ENCODE results near the gene TRMT11. TPM values are rescaled to one million over a fixed set of nuclear protein-coding genes. Genes with fewer than 3 reads are reported as not detected.
"Not testable (repeated sequence)": the region's sequence is repeated elsewhere in the genome, so short reads cannot be mapped to it uniquely, and the experiment has no call there.

TRMT11 gene
- total RNA-seq, 1 experiment from 2014 or later = 140 TPM

- Histone ChIP-seq H3K4me3 (ENCODE audit: low read length) (no peak overlapping the region), H3K9me3 (ENCODE audit: low read length) (no peaks in the 10 kb centered on the region), H3K4me2 (ENCODE audit: low read depth, low read length, poor library complexity, severe bottlenecking) (no peak overlapping the region), H3K4me1 (ENCODE audit: low read length) (peaks cover 10% of the 10 kb centered on the region), H3K9ac (ENCODE audit: low read length) (no peak overlapping the region), H3K36me3 (ENCODE audit: insufficient read depth, low read length) (no peaks in the 10 kb centered on the region), H3K79me2 (ENCODE audit: low read length) (no peaks in the 10 kb centered on the region), H3K27me3 (ENCODE audit: low read length) (no peaks in the 10 kb centered on the region), H4K20me1 (ENCODE audit: insufficient read depth, low read depth, low read length) (no peaks in the 10 kb centered on the region), H3K27ac (ENCODE audit: low read length) (no peak overlapping the region), H3K9me2 (replicated peaks; ENCODE audit: insufficient read depth, low read length) (no peaks in the 10 kb centered on the region), H2AFZ (ENCODE audit: low read length) (no peak overlapping the region)
- no peak for DNase-seq
Observed at GRCh38 chr6:125944896-125945295, 41.4 kb upstream of the TRMT11 start.

DNA sequence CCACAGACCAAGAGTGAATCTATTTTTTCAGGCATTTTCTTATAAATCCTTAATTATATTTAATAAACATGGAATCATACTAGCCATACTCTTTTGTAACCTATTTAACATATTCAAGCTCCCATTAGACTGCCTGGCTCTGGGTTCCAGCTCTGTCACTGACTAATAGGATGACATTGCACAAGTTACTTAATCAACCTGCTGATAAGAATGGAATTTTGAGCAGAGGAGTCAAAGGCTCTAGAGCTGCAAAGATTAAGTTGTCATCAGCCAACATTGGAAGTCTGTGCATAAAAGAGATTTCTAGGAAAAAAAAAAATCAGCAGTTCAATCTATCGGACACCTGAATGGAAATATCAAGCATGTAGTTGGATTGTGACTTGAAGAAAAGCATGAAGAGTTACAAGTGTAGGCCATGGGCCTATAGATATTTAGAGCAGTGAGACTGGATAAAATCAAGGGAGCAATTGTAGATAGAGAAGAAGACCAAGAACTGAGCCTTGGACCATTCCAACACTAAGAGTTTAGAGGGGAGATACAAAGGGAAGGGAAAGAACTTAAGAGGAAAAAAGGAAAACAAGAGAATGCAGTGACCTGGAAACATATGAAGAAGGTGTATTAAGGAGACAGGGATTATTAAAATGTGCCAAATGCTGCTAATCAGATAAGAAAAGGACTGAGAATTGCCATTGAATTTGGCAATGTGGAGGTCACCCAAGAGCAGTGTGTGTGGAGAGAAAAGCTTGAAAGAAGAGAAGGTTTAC is 40.8 kb upstream of the TRMT11 start:
- H3K27ac ChIP-seq (ENCODE audit: low read length) = no peak overlapping the region
- H3K36me3 ChIP-seq (ENCODE audit: insufficient read depth, low read length) = no peaks in the 10 kb centered on the region
- H3K4me2 ChIP-seq (ENCODE audit: low read depth, low read length, poor library complexity, severe bottlenecking) = no peak overlapping the region
- H3K4me3 ChIP-seq (ENCODE audit: low read length) = no peak overlapping the region
- no peaks in the 10 kb centered on the region for H4K20me1 ChIP-seq (ENCODE audit: insufficient read depth, low read depth, low read length)
- H2AFZ ChIP-seq (ENCODE audit: low read length) = no peak overlapping the region
- no peaks in the 10 kb centered on the region for H3K79me2 ChIP-seq (ENCODE audit: low read length)
- H3K27me3 ChIP-seq (ENCODE audit: low read length) = no peaks in the 10 kb centered on the region
- H3K4me1 ChIP-seq (ENCODE audit: low read length) = peaks cover 10% of the 10 kb centered on the region
- no peaks in the 10 kb centered on the region for H3K9me3 ChIP-seq (ENCODE audit: low read length)
- H3K9ac ChIP-seq (ENCODE audit: low read length) = no peak overlapping the region
- no peak for DNase-seq
- H3K9me2 ChIP-seq (replicated peaks; ENCODE audit: insufficient read depth, low read length) = no peaks in the 10 kb centered on the region

GRCh38 chr6:125947615-125948014 is 38.7 kb upstream of the TRMT11 start:
- Histone ChIP-seq H3K9me2 (replicated peaks; ENCODE audit: insufficient read depth, low read length) (no peaks in the 10 kb centered on the region), H3K9ac (ENCODE audit: low read length) (no peak overlapping the region), H3K4me2 (ENCODE audit: low read depth, low read length, poor library complexity, severe bottlenecking) (no peak overlapping the region), H3K36me3 (ENCODE audit: insufficient read depth, low read length) (no peaks in the 10 kb centered on the region), H3K27me3 (ENCODE audit: low read length) (no peaks in the 10 kb centered on the region), H3K4me1 (ENCODE audit: low read length) (peaks cover under 1% of the 10 kb centered on the region), H3K27ac (ENCODE audit: low read length) (no peak overlapping the region), H3K79me2 (ENCODE audit: low read length) (no peaks in the 10 kb centered on the region), H3K9me3 (ENCODE audit: low read length) (no peaks in the 10 kb centered on the region), H2AFZ (ENCODE audit: low read length) (no peak overlapping the region), H3K4me3 (ENCODE audit: low read length) (no peak overlapping the region), H4K20me1 (ENCODE audit: insufficient read depth, low read depth, low read length) (no peaks in the 10 kb centered on the region)
- DNase-seq = no peak

GRCh38 chr6:125948455-125948854 is 37.9 kb upstream of the TRMT11 start:
- H3K4me2 ChIP-seq (ENCODE audit: low read depth, low read length, poor library complexity, severe bottlenecking) = no peak overlapping the region
- H4K20me1 ChIP-seq (ENCODE audit: insufficient read depth, low read depth, low read length) = no peaks in the 10 kb centered on the region
- no peaks in the 10 kb centered on the region for H3K9me2 ChIP-seq (replicated peaks; ENCODE audit: insufficient read depth, low read length)
- no peak overlapping the region for H3K4me3 ChIP-seq (ENCODE audit: low read length)
- H3K36me3 ChIP-seq (ENCODE audit: insufficient read depth, low read length) = no peaks in the 10 kb centered on the region
- no peaks in the 10 kb centered on the region for H3K79me2 ChIP-seq (ENCODE audit: low read length)
- H3K4me1 ChIP-seq (ENCODE audit: low read length) = peaks cover 5% of the 10 kb centered on the region
- no peaks in the 10 kb centered on the region for H3K27me3 ChIP-seq (ENCODE audit: low read length)
- no peak overlapping the region for H3K9ac ChIP-seq (ENCODE audit: low read length)
- DNase-seq = no peak
- no peak overlapping the region for H2AFZ ChIP-seq (ENCODE audit: low read length)
- H3K27ac ChIP-seq (ENCODE audit: low read length) = no peak overlapping the region
- no peaks in the 10 kb centered on the region for H3K9me3 ChIP-seq (ENCODE audit: low read length)

DNA sequence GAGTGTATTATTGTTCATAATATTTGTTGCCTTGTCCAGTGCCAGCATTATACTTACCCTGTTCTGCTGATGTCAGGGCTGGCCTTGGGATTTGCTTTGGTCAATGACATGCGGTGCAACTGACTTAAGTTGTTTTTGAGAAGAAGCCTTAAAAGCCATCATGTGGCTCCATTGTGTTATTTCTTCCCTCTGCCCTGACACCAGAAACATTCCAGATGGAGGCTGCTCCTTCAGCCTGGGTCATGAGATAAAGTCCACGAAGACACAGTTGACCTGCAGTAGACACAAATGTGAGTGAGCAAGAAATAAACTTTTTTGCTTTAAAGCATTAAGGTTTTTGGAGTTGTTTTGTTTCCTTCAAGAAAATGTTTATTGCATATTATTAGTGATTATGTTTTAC is 37.3 kb upstream of the TRMT11 start:
- Histone ChIP-seq H3K9me3 (ENCODE audit: low read length) (no peaks in the 10 kb centered on the region), H4K20me1 (ENCODE audit: insufficient read depth, low read depth, low read length) (no peaks in the 10 kb centered on the region), H3K4me2 (ENCODE audit: low read depth, low read length, poor library complexity, severe bottlenecking) (no peak overlapping the region), H3K79me2 (ENCODE audit: low read length) (no peaks in the 10 kb centered on the region), H3K36me3 (ENCODE audit: insufficient read depth, low read length) (no peaks in the 10 kb centered on the region), H2AFZ (ENCODE audit: low read length) (no peak overlapping the region), H3K4me3 (ENCODE audit: low read length) (no peak overlapping the region), H3K27ac (ENCODE audit: low read length) (no peak overlapping the region), H3K9ac (ENCODE audit: low read length) (no peak overlapping the region), H3K27me3 (ENCODE audit: low read length) (no peaks in the 10 kb centered on the region), H3K9me2 (replicated peaks; ENCODE audit: insufficient read depth, low read length) (no peaks in the 10 kb centered on the region), H3K4me1 (ENCODE audit: low read length) (peaks cover 10% of the 10 kb centered on the region)
- DNase-seq = no peak

- H3K4me3 ChIP-seq (ENCODE audit: low read length) = no peak overlapping the region
- H3K79me2 ChIP-seq (ENCODE audit: low read length) = no peaks in the 10 kb centered on the region
- no peaks in the 10 kb centered on the region for H3K27me3 ChIP-seq (ENCODE audit: low read length)
- no peaks in the 10 kb centered on the region for H3K36me3 ChIP-seq (ENCODE audit: insufficient read depth, low read length)
- H3K4me2 ChIP-seq (ENCODE audit: low read depth, low read length, poor library complexity, severe bottlenecking) = no peak overlapping the region
- H3K27ac ChIP-seq (ENCODE audit: low read length) = no peak overlapping the region
- no peaks in the 10 kb centered on the region for H4K20me1 ChIP-seq (ENCODE audit: insufficient read depth, low read depth, low read length)
- no peak overlapping the region for H3K9ac ChIP-seq (ENCODE audit: low read length)
- no peaks in the 10 kb centered on the region for H3K9me2 ChIP-seq (replicated peaks; ENCODE audit: insufficient read depth, low read length)
- H2AFZ ChIP-seq (ENCODE audit: low read length) = no peak overlapping the region
- H3K4me1 ChIP-seq (ENCODE audit: low read length) = peaks cover 10% of the 10 kb centered on the region
- no peak for DNase-seq
- no peaks in the 10 kb centered on the region for H3K9me3 ChIP-seq (ENCODE audit: low read length)
Observed at GRCh38 chr6:125950293-125950692, 36.0 kb upstream of the TRMT11 start.

- not testable (repeated sequence) for DNase-seq; H4K20me1 ChIP-seq (ENCODE audit: insufficient read depth, low read depth, low read length); H3K4me2 ChIP-seq (ENCODE audit: low read depth, low read length, poor library complexity, severe bottlenecking); H3K27me3 ChIP-seq (ENCODE audit: low read length); H3K9me3 ChIP-seq (ENCODE audit: low read length); H3K79me2 ChIP-seq (ENCODE audit: low read length); H3K9me2 ChIP-seq (replicated peaks; ENCODE audit: insufficient read depth, low read length); H3K36me3 ChIP-seq (ENCODE audit: insufficient read depth, low read length); H2AFZ ChIP-seq (ENCODE audit: low read length); H3K9ac ChIP-seq (ENCODE audit: low read length); H3K4me3 ChIP-seq (ENCODE audit: low read length); H3K27ac ChIP-seq (ENCODE audit: low read length)
- H3K4me1 ChIP-seq (ENCODE audit: low read length) = peaks cover 11% of the 10 kb centered on the region
Observed at GRCh38 chr6:125950716-125951115, 35.6 kb upstream of the TRMT11 start.

DNA sequence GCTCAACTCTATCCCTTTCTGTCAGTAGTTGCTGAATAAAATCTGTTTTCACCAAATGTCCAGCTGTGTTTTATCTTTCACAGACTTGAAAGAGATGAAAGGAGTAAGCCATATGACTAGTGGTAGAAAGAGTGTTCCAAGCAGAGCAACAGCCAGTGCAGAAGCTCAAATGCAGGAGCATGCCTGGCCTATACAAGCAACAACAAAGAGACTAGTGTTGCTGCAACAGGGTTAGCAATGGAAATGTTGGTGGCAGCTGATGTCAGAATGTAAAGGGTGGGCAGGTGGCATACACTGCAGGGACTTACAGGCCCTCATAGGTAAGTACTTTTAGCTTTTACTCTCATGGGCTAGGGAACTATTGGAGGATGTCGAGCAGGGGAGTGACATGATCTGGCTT is 35.0 kb upstream of the TRMT11 start:
- no peaks in the 10 kb centered on the region for H3K79me2 ChIP-seq (ENCODE audit: low read length)
- no peaks in the 10 kb centered on the region for H3K27me3 ChIP-seq (ENCODE audit: low read length)
- DNase-seq = no peak
- no peaks in the 10 kb centered on the region for H3K36me3 ChIP-seq (ENCODE audit: insufficient read depth, low read length)
- H2AFZ ChIP-seq (ENCODE audit: low read length) = no peak overlapping the region
- H3K27ac ChIP-seq (ENCODE audit: low read length) = no peak overlapping the region
- H3K9me2 ChIP-seq (replicated peaks; ENCODE audit: insufficient read depth, low read length) = no peaks in the 10 kb centered on the region
- H3K4me2 ChIP-seq (ENCODE audit: low read depth, low read length, poor library complexity, severe bottlenecking) = no peak overlapping the region
- H3K9me3 ChIP-seq (ENCODE audit: low read length) = no peaks in the 10 kb centered on the region
- no peak overlapping the region for H3K4me3 ChIP-seq (ENCODE audit: low read length)
- no peaks in the 10 kb centered on the region for H4K20me1 ChIP-seq (ENCODE audit: insufficient read depth, low read depth, low read length)
- no peak overlapping the region for H3K9ac ChIP-seq (ENCODE audit: low read length)
- peaks cover 17% of the 10 kb centered on the region for H3K4me1 ChIP-seq (ENCODE audit: low read length)

Measured in Karpas-422 (cell line).